Measurements from ENCODE around the gene ASTN2. TPM values are rescaled to one million over a fixed set of nuclear protein-coding genes. Genes with fewer than 3 reads are reported as not detected.

ASTN2 gene
- polyA plus RNA-seq, 1 donor from 2014 or later: 6.8 TPM

GRCh38 chr9:116549786-116550660 lies 864.8 kb downstream of the ASTN2 start:
- H3K9me2 ChIP-seq (ENCODE audit: insufficient read depth, low read length): no peaks in the 10 kb centered on the region
- no peak overlapping the region for H3K4me3 ChIP-seq (ENCODE audit: low read length)
- no peak for TF ChIP-seq SMC3 (conservative IDR thresholded peaks at IDR 0.05; ENCODE audit: poor library complexity)
- no peak for TF ChIP-seq EZH2 (IDR thresholded peaks at IDR 0.05; ENCODE audit: borderline replicate concordance, insufficient read depth, low read length, poor library complexity, severe bottlenecking)
- no peak for TF ChIP-seq CTCF (IDR thresholded peaks at IDR 0.05; ENCODE audit: poor library complexity, severe bottlenecking)
- H3F3A ChIP-seq (ENCODE audit: insufficient read depth, low read length, poor library complexity, severe bottlenecking): no peaks in the 10 kb centered on the region
- no peak overlapping the region for H3K4me2 ChIP-seq (ENCODE audit: low read length)
- H3K9me3 ChIP-seq (ENCODE audit: low read length): no peaks in the 10 kb centered on the region
- H3K79me2 ChIP-seq (replicated peaks; ENCODE audit: insufficient read depth, low read length): no peaks in the 10 kb centered on the region
- no peaks in the 10 kb centered on the region for H4K20me1 ChIP-seq (ENCODE audit: insufficient read depth)
- H3K9ac ChIP-seq (ENCODE audit: low read length): no peak overlapping the region
- H2AFZ ChIP-seq (ENCODE audit: low read depth, low read length): no peak overlapping the region
- H3K27ac ChIP-seq (ENCODE audit: low read length): no peak overlapping the region
- no peaks in the 10 kb centered on the region for H3K36me3 ChIP-seq (ENCODE audit: insufficient read depth, low read length)
- no peaks in the 10 kb centered on the region for H3K27me3 ChIP-seq (ENCODE audit: insufficient read depth, low read depth, low read length)

DNA sequence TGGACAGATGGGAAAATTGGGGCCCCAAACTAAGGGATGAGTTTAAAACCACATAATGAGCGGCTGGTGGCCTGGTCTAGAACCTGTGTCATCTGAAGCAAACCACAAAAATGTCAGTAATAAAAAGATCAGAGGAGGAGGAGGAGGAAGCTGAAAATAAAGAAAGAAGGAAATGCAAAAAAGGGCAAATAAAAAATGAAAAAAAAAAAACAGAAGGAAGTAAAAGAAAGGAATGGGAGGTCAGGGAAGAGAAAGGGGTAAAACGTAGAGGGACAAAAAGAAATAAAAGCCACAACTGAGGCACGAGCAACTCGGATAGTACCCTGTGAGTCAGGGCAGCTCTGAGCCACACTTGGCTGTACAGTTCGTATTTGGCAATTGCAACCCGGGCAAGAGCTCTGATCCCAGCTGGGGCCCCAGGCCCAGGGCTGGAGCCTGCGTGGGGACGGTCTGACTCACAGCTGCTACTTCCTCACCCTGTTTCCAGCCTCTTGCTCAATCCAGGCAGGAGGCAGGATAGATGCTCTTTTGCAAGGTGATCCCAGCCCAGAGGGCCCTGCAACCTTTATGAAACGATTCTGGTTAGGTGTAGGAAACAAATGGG lies 865.7 kb downstream of the ASTN2 start:
- no peak overlapping the region for H3K4me3 ChIP-seq (ENCODE audit: low read length)
- H3K9ac ChIP-seq (ENCODE audit: low read length): no peak overlapping the region
- no peaks in the 10 kb centered on the region for H3K9me3 ChIP-seq (ENCODE audit: low read length)
- TF ChIP-seq SMC3 (conservative IDR thresholded peaks at IDR 0.05; ENCODE audit: poor library complexity) (no peak), EZH2 (IDR thresholded peaks at IDR 0.05; ENCODE audit: borderline replicate concordance, insufficient read depth, low read length, poor library complexity, severe bottlenecking) (no peak), CTCF (IDR thresholded peaks at IDR 0.05; ENCODE audit: poor library complexity, severe bottlenecking) (no peak), RAD21 (conservative IDR thresholded peaks at IDR 0.05) (no peak), EP300 (conservative IDR thresholded peaks at IDR 0.05; ENCODE audit: poor library complexity, severe bottlenecking) (no peak), POLR2AphosphoS5 (IDR thresholded peaks at IDR 0.05) (no peak), MXI1 (conservative IDR thresholded peaks at IDR 0.05; ENCODE audit: poor library complexity, severe bottlenecking) (no peak), TAF1 (IDR thresholded peaks at IDR 0.05; ENCODE audit: low read depth) (no peak)
- TF ChIP-seq, protein P1, sequence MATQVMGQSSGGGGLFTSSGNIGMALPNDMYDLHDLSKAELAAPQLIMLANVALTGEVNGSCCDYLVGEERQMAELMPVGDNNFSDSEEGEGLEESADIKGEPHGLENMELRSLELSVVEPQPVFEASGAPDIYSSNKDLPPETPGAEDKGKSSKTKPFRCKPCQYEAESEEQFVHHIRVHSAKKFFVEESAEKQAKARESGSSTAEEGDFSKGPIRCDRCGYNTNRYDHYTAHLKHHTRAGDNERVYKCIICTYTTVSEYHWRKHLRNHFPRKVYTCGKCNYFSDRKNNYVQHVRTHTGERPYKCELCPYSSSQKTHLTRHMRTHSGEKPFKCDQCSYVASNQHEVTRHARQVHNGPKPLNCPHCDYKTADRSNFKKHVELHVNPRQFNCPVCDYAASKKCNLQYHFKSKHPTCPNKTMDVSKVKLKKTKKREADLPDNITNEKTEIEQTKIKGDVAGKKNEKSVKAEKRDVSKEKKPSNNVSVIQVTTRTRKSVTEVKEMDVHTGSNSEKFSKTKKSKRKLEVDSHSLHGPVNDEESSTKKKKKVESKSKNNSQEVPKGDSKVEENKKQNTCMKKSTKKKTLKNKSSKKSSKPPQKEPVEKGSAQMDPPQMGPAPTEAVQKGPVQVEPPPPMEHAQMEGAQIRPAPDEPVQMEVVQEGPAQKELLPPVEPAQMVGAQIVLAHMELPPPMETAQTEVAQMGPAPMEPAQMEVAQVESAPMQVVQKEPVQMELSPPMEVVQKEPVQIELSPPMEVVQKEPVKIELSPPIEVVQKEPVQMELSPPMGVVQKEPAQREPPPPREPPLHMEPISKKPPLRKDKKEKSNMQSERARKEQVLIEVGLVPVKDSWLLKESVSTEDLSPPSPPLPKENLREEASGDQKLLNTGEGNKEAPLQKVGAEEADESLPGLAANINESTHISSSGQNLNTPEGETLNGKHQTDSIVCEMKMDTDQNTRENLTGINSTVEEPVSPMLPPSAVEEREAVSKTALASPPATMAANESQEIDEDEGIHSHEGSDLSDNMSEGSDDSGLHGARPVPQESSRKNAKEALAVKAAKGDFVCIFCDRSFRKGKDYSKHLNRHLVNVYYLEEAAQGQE (IDR thresholded peaks at IDR 0.05; ENCODE audit: borderline replicate concordance): no peak
- no peak overlapping the region for H3K27ac ChIP-seq (ENCODE audit: low read length)
- H4K20me1 ChIP-seq (ENCODE audit: insufficient read depth): no peaks in the 10 kb centered on the region
- H3K79me2 ChIP-seq (replicated peaks; ENCODE audit: insufficient read depth, low read length): no peaks in the 10 kb centered on the region
- H3K36me3 ChIP-seq (ENCODE audit: insufficient read depth, low read length): no peaks in the 10 kb centered on the region
- no peaks in the 10 kb centered on the region for H3K9me2 ChIP-seq (ENCODE audit: insufficient read depth, low read length)
- H3K27me3 ChIP-seq (ENCODE audit: insufficient read depth, low read depth, low read length): no peaks in the 10 kb centered on the region
- H2AFZ ChIP-seq (ENCODE audit: low read depth, low read length): no peak overlapping the region
- H3F3A ChIP-seq (ENCODE audit: insufficient read depth, low read length, poor library complexity, severe bottlenecking): no peaks in the 10 kb centered on the region
- H3K4me2 ChIP-seq (ENCODE audit: low read length): no peak overlapping the region
